Suppressor macrophage (primary cell): ENCODE measurements around the gene TMC6.
A peak's percentile ranks its signal among the peaks of the same experiment; 100 is the strongest.

Source experiments
- DNase-seq, 4 experiments: peaks; one replicate each; pipeline ENCODE4 v3.0.0-alpha.2; 2020 to 2022

TMC6 gene

GRCh38 chr17:78110363-78111015 is 18.1 kb downstream of the TMC6 start:
- no peak for DNase-seq

- DNase-seq = no peak
Observed at GRCh38 chr17:78109489-78109761, 19.1 kb downstream of the TMC6 start.

- DNase-seq = no peak
Observed at GRCh38 chr17:78108726-78109488, 19.6 kb downstream of the TMC6 start.

DNA sequence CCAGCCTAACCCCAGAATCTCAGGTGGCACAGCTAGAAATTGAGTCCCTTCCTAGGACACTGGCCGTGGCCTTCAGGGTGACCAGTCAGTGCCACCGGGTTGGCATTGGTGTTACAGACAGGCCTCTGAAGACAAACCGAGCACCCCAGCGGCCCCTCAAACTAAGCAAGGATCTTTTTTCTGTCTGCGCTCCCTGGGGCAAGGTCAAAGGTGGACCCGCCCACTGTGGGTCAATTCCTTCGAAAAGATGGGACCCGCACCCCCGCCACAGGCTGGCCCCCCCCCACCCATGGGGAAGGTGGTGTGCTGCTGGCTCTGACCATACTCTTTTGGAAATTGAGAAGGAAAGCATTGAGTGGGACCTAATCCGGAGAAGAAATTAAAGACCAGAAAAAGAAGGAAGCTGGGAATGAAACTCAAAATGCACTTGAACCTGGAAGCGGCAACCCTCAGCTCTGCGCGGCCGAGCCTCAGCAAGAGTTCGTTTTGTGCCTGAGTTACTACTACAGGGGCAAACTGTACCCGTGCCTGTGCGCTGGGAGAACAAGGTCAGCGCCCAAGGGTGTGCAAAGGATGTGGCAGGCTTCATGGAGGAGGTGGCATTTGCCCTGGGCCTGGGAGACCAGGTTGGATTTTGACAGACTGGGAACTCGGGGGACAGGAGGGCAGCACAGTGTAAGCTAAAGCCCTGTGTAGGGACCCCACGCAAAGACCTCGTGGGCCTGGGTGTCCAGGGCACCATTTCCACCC is 20.4 kb downstream of the TMC6 start:
- no peak for DNase-seq

GRCh38 chr17:78107457-78107856 is 21.1 kb downstream of the TMC6 start:
- DNase-seq = no peak

DNA sequence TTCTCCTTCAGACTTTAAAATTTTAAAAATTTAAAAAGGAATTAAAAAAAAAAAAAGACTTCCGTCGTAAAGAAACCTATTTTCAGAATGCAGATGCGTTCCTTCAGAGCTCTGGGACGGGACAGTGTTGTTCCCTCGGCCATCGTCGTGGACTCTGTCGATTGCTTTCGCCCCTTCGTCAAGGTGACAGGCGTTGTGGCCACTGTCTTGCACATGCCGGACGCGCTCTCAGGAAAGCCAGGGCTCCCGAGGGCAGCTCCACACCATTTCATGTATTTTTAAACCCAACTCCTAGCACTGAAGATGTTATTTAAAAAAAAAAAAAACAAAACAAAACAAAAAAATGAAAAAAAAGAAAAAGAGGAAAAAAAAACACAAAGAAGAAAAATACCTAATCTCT is 22.3 kb downstream of the TMC6 start:
- no peak for DNase-seq

- DNase-seq = no peak
Observed at GRCh38 chr17:78105551-78105950, 23.0 kb downstream of the TMC6 start.

DNA sequence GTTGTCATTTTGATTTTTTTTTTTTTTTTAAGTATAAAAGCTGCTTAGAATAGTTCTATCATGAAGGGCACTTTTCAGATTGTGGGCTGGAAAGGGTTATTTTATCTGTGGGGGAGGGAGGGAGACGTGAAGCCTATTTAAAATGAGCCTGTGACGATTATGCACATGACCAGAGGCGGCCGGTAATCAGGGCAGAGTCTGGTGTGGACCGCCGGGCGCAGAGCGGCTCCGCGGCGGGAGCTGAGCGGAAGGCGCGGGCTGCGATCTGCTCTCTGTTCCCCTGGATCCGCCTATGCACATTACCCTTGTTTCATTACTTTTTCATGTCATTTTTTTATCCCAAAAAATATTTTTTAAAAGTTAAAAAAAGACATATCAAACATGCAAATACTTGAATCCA is 23.5 kb downstream of the TMC6 start:
- no peak for DNase-seq

DNA sequence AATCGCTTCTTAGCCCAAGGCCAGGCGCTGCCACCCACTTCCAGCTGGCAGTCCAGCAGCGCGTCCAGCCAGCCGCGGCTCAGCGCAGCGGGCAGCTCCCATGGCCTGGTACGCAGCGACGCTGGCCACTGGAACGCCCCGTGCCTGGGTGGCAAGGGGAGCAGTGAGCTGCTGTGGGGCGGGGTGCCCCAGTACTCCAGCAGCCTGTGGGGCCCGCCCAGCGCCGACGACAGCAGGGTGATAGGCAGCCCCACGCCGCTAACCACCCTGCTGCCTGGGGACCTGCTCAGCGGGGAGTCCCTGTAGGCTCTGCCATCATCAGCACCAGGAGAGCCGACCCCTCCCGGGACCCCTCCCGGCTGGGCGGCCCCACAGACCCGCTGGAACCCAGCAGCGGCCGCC is 24.0 kb downstream of the TMC6 start:
- no peak for DNase-seq

- DNase-seq = no peak
Observed at GRCh38 chr17:78103311-78103710, 25.2 kb downstream of the TMC6 start.

DNA sequence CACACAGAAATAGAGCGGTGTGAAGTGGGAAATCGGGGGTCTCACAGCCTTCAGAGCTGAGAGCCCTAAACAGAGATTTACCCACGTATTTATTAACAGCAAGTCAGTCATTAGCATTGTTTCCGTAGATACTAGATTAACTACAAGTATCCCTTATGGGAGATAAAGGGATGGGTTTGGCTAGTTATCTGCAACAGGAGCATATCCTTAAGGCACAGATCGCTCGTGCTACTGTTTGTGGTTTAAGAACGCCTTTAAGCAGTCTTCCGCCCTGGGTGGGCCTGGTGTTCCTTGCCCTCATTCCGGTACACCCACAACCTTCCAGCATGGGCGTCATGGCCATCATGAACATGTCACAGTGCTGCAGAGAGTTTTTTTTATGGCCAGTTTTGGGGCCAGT is 27.0 kb downstream of the TMC6 start:
- no peak for DNase-seq

DNA sequence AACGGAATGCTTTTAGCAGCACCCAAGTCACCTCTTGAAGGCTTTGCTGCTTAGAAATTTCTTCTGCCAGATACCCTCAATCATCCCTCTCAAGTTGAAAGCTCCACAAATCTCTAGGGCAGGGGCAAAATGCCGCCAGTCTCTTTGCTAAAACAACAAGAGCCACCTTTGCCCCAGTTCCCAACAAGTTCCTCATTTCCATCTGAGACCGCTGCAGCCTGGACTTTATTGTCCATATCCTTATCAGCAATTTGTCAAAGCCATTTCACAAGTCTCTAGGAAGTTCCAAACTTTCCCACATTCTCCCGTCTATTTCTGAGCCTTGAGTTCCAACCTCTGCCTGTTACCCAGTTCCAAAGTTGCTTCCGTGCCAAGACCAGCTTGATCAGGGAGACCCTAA is 27.4 kb downstream of the TMC6 start:
- DNase-seq = peak in 2 of 4 experiments; percentile 34 to 40

- DNase-seq = no peak
Observed at GRCh38 chr17:78096093-78096492, 32.5 kb downstream of the TMC6 start.

- DNase-seq = no peak
Observed at GRCh38 chr17:78095035-78095434, 33.5 kb downstream of the TMC6 start.

GRCh38 chr17:78092794-78093324 is 35.7 kb downstream of the TMC6 start:
- no peak for DNase-seq

GRCh38 chr17:78089576-78090281 is 38.8 kb downstream of the TMC6 start:
- peak; percentile 36 to 74 (median 69) for DNase-seq

- no peak for DNase-seq
Observed at GRCh38 chr17:78088529-78088928, 40.0 kb downstream of the TMC6 start.

DNA sequence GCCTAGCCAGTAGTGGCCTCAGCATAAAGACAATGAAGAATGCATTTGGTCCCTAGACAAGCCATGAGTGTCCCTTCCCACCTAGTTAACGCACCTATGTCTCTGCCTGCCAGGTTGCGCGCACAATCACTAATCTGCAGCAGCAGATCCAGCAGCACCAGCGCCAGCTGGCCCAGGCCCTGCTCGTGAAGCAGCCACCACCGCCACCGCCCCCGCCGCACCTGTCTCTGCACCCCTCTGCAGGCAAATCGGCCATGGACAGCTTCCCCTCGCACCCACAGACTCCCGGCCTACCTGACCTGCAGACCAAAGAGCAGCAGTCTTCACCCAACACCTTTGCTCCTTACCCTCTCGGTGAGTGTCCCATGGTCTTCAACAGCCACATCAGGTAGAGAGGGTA is 41.8 kb downstream of the TMC6 start:
- DNase-seq = no peak

- DNase-seq = no peak
Observed at GRCh38 chr17:78082988-78083387, 45.6 kb downstream of the TMC6 start.

DNA sequence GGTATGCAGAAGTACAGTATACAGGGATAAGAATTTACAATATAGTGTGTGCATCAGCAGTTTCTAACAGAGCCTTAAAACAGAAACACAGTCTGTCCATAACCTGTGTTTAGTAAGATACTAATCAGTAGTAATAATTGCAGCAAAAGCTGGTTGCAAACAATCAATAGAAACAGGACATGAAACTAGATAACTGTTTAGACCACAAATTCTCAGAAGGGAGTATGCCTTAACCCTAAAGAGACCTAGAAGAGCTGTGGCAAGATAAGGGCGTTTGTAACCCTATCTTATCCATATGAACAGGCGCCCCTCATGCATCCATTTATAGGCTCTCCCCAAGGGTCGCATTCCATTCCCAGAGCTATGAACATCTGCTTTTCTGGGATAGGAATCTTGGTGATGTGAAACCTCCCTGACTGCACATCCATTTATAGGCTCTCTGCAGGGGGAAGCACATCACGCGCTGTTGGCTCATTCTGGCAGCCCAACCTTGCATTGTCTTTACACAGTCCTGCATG is 46.1 kb downstream of the TMC6 start:
- peak; percentile 40 to 66 (median 56) for DNase-seq

- no peak for DNase-seq
Observed at GRCh38 chr17:78081551-78081950, 47.0 kb downstream of the TMC6 start.

DNA sequence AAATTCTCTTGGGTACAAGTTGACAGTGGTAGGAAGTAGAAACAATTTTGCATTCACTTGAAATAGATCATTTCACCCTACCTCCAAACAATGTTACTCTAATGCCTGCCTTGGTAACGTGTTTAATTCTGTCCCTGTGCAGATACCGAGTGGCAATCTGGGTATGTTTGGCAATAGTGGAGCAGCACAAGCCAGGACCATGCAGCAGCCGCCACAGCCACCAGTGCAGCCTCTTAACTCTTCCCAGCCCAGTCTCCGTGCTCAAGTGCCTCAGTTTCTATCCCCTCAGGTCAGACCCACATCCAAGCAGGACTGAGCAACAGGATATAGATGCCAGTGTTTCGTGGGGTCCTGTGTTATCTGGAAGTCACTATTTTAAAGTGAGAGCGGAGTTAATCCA is 49.3 kb downstream of the TMC6 start:
- DNase-seq = no peak

GRCh38 chr17:78075545-78075944 is 53.0 kb downstream of the TMC6 start:
- no peak for DNase-seq
